CD4-positive, alpha-beta T cell treated with Interleukin-17A for 1 hour (primary cell): ENCODE results near the gene OLFML1.

Experiments used
- DNase-seq: peaks from one replicate; pipeline ENCODE4 v3.0.0-alpha.2; 2020

Gene OLFML1

DNA sequence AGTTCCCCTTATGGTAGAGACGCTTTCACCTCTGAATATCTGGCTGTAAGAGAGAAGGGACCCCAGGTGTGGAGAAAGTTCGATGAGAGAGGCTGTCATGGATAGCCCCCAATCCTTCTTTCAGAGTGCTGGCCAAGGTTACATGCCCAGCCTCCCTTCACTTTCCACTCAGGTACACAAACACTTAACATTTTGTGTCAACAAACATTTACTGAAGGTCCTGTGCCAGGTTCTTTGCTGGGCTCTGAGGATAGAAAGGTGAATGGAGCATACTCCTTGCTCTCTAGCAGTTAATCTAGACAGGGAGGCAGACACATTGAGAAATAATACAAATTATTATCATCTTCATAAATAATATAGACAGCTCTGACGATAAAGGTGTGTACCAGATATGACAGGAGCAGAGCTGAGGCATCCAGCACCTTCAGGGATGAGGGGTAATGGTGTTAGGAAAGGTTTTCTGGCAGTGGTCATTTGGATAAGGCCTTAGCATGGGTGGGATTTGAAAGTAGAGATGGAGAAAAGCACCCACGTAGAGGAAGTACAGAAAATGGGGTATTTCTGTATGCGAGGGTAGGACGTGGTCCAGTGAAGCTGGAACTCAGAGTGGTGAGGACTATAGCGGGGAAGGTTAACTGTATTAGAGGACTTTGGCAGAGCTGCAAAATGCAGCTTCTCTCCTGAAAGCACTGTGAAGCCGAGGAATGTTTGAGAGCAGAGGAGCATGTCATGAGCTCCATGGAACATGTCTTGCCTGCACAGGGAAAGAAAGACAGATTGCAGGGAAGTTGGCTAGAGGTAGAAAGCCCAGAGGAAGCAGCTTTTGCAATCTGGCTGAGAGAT lies 48.1 kb downstream of the OLFML1 start:
- DNase-seq = no peak

DNA sequence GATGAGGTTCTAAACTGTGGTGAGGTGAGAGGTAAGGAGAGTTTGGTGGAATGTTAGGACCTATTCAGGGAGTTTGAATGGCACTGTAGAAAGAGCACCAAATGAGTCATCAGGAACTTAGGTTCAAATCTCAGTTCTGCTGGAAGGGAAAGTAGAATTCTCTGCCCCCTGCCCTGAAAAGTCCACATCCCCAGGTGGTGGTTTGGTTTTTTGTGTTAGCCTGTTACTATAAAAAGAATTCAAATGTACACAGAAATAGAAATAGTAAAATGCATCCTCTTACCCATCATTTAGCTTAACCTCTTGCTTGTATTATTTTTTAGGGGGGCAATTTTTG lies 48.7 kb downstream of the OLFML1 start:
- no peak for DNase-seq

DNA sequence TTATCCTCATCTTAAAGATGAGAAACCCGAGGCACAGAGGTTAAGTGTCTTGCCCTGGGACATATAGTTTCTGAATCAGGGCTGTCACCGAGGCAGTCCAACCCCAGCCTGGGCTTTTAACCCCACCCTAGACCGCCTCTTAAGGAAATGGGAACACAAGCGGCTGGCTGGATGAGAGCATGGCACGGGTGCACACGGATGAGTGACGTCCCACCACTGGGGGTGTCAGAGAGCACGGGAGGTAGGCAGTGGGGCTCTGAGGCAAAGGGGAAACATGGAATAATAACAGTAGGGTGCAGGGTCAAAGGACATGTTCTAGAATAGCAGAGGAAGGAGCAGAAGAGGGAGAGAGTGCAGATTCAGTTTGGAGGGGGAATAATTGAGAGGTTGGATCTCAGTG lies 50.8 kb downstream of the OLFML1 start:
- DNase-seq = no peak

DNA sequence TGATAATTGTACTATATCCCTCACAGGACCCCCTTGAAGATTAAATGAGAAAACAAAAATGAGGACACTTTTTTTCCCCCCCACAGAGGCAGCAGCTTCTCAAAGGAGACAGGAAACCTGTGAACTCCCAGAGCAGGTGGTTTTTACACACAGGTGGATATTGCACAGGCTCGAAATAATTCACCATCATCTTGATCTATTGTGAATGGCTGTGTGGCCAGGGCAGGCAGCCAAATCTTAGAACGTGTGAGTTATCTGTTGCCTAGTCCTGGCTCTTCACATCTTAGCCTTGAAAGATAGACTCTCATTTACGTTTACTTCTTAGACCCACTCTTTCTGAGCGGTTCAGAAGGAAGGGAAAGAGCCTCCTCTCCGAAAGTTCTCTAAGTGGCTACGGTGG lies 52.0 kb downstream of the OLFML1 start:
- DNase-seq = no peak

DNA sequence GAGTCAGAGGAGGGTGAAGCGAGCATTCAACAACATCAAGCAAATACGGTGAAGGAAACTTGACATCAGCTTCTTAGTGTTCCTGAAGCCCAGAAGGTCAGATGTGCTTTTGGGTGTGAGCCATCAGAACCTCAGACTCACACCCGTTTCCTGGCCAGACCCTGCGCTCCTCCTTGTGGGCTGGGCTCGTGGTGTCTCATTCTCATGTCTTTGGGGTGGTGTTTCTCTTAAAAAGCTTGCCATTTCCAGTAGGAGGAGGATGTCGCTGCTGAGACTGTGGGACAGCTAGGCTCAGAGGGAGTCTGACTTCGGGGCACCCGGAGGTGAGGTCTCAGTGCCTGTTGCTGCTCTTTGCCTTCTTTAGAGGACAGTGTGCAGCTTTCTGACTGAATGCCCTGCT lies 52.7 kb downstream of the OLFML1 start:
- DNase-seq = peak; percentile 23

DNA sequence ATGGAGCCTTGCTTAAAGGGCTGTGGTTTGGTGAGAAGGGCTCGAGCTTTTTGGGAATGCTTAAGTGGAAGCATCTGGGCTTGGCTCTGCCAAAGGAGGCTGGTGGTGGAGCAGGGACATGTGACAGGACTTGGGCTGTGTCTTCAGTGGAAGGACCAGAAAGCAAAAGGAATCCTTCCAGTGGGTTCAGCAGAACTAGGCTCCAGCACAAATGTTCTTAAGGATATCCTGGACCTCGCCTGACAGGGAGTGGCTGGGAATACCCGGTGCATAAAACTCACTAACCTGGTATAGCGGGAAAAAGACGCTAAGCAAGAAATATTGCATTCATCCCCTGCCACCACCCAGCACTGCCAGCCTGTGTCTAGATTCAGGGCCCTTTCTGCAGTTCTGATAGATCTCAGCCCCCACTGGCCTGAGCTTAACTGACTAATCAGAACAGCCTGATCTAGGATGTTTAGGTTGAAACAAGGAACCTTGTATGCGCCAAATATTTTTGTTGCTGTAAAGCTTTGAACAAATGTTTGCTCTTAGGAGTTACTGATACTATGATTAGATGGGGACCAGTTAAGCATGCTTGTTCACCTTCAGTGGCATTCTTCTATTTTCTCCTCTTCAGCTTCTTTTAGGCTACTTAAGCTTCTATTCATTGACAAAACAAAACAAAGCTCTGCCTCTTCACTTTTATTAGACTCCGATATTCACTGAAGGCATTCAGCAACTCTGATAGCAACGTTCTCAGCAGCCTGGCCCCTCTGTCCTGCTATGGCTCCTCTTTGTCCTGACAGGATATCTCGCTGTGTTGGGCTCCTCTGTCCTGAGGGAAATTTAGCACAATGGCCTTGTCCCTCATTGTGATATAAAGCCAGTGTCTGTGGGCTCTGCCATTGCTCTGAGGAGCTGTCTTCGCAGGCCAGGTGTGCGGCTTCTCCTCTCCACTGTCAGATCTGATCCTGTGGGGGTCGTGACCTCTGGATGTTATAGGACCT lies 53.5 kb downstream of the OLFML1 start:
- no peak for DNase-seq

DNA sequence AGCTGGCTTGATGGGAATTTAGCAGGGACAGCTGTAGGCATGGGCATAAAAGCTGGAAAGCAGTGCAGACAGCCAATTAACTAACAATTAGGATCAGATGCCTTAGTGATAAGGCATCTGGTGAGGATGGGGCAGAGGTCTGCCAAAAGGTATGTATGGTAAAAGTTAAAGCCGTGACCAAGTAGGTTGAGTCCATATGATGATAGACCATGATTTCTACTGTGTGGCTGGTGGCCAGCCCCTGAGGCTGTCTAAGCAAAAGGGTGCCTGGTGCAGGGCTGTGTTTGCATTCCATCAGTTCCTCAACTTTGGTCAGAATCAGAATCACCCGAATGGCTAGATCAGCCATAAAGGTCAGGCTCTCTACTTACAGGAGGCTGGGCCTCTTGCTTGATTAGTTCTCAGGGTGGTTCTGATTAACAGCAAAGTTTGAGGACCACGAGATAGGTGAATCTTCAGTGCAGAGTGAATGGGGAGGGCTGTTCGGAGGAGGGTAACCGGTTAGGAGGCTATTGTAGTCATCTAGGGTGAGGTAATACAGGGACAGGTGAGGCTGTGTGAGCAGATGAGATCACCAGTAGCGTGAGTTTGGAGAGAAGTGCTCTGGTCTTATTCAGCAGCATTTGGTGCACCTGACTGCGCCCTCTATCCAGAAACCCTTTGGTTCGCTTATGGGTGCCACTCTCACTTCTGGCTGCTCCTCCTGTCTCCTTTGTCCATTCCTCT lies 55.7 kb downstream of the OLFML1 start:
- DNase-seq = no peak

DNA sequence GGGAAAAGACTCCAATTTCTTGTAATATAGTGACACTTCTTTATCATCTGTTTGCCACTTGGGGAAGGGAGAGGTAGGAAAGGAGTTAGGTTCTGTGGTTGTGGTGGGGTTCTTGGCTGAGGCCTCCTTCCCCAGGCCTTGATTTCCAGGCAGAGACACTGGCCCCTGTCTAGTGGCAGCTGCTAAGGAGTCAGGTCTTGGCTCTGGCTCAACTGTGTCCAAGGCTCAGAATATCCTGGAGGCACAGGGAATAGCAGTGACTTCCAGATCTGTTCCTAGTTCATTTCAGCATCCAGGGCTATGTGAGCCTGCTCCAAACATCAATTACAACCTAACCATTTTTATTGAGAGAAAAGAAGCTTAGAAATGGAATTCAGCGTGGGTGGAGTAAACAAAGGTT lies 58.0 kb downstream of the OLFML1 start:
- DNase-seq = no peak

DNA sequence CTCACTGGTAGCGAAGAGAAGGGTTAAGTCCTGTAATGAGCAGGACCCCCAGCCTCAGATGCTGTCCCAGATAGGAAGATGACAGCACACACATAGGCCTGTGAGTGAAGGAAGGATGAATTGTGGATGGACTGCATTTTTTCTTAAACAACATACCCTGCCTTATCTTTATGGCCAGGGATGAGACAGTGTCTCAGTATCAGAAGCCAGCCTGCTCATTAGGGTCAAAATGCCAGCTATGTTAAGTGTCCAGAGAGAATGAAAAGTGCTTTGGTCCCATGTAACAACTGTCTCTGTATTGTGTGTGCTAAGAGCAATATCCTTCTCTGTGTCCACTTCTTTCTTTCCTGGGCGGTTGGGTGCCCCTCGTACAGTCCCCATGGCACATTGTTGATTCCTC lies 58.7 kb downstream of the OLFML1 start:
- DNase-seq = no peak

DNA sequence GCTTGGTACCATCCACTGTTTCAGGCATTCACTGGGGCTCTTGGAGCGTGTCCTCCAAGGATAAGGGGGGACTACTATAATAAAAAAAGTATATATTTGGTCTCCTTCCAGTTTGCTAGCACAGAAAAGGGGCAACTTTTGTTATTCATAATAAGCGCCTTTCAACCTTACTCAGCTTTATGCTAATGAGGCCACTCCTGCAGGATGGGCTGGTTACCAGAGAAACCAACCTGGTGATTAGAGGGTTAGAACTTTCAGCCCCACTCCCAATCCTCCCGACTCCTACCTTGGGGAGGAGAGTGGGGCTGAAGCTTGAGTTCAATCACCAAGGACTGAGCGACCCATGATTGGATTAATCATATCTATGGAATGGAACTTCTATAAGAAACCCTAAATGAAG lies 60.3 kb downstream of the OLFML1 start:
- DNase-seq = no peak

DNA sequence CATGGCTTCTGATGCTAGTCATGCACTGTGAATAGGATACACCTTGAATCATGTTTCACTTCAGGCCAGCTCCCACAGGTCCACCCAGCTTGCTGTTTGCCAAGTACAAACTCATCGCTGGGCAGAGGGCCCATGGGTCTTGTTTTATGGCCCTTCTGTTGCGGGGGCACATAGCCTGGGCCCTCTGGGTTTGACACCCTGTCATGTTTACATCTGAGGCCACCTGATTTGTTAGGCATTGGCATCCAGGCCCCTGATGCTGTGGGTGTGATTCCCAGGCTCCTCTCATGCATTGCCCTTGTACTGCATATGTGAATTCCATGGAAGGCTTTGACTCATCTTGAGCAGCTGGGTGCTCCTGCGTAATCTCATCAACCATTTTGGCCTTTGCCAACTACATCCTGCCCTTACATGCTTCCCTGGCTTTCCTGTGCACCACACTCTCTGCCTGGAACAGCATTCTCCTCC lies 61.1 kb downstream of the OLFML1 start:
- DNase-seq = no peak

DNA sequence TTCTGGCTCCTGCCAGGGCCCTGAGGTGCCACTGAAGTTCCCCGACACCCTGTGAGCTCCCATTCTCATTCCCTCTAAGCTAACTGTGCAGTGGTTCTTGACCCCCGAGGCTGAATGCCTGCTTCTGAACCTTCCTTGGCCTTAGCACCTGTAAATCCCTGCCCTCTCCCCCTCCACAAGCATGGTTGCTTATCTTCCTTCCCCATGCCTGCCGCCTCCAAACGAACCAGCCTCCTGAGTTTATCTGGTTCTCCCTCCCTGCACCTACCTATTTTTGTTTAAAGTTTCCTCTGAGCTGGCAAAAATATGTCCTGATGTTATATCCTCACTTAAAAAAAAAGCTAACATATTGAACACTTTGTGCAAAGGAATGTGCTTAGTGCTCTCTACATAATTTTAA lies 62.4 kb downstream of the OLFML1 start:
- DNase-seq = no peak

DNA sequence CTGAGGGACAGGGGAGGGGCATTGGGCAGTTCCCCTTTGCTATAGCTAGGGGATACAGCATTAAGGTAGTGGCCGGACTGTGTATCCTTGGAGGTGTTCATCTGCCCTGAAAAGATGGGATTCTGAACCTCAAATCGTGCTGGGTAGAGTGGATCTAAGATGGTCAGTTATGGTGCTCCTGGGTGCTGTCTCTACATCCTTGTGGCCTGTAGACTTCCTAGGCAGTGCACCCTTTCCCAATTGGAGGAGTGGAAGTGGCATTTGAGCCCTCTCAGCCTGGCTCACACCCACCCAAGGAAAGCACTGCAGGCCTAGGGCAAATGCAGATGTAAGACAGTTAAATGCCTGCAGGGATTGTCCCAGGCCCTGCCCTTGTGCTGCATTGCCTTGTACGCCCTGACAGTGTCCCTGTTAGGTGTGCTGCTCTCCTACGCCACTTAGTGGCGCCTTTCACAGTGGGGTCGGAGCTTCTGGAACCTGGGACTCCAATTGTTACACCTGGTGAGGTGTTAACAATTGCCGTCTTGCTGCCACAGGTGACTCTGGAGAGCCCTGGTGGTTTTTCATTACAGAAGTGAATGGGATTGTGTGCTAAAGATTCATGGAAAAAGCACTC lies 63.5 kb downstream of the OLFML1 start:
- peak; percentile 30 for DNase-seq

DNA sequence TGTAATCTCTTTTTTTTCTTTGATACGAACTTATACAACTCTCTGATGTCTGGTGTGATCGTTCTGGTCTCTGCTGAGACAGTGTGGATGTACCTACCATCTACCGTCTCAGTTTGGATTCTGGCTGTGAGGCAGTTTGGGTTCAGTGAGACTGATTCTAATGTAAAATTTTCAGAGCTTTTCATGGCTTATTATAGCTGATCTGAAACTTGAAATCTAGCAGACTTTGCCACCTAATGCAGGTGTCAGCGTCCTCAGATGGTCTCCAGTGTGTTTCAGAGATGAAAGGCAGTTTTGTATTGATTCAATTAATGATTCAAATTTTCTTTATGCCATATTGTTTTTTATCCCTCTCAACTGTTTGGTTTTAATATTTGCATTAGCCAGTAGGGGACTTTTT lies 64.4 kb downstream of the OLFML1 start:
- no peak for DNase-seq

DNA sequence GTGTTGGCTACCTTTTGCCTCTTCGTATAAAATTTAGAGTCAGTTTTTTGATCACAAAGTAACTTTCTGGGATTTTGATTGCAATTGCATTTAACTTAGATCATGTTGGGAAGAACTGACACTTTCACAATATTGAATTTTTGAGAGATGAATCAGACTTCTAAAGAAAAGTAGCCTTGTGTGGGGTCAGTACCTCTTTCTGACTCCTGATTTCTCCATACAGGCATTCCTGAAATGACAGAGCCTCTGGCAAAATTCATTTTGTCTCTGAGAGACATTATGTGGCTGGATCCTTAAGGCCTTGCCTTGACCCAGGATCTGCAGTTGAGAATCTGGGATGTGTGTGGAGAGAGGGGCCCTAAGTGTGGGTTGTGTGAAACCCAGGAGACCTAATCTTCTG lies 66.3 kb downstream of the OLFML1 start:
- DNase-seq = no peak

DNA sequence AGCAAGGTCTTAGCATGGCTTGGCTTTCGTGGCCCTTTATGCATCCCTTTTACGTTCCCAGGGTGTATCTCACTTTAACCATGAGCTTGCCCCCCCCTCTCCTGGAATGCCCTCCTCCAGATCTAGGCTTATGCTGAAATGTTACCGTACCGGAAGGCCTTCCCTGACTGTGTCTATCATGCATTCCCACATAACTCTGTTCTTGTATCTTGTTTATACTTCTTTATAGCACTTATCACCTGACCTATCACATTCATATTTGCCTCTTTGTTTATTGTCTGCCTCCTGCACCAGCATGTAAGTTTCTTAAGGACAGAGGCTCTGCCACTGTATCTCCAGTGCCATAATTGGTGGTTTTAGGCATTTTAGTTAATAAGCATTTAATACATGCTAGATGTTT lies 67.4 kb downstream of the OLFML1 start:
- DNase-seq = no peak

DNA sequence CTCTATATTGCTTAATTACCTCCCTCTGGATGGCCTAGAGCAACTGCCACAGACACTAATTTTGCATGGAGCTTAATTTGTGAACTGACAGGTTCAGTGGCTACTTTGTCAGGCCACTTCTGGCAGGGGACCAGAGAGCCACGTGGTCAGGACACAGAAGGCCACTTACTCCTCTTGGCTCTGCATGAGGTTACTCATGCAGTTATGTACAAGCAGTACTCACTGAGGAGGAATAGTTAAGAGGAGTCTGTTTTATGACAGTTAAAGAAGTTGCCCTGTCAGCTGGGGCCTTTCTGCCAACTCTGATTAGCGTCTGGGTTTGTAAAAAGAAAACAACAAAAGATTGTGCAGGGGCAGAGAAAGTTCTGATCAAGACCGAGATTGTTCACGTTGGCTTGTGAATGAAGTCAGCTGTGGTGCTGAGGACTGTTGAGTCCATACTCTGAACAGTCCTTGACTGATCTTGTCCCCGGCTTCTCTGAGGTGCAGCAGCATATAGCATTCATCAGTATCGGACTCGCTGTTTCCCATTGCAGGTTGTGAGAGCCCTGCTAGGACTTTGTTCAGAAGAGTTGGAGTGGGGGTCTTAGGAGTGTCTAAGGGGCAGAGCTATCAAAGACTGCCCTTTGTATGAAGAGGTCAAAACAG lies 69.9 kb downstream of the OLFML1 start:
- DNase-seq = no peak

DNA sequence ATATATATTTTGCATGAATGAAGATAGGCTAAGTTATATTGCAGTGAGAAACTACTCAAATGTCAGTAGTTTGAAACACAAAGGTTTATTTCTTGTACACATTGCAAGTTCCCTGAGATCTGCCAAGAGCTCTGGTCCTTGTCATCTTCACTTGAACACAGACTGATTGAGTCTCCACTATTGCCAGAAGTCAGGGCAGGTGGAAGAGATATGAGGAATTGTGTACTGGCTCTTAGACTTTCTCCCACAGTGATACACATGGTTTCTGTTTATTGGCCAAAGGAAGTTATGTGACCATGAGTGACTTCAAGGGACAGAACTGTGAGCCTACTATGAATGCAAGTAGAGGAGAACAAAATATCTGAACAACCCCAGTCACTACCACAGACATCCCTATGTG lies 72.7 kb downstream of the OLFML1 start:
- DNase-seq = no peak

DNA sequence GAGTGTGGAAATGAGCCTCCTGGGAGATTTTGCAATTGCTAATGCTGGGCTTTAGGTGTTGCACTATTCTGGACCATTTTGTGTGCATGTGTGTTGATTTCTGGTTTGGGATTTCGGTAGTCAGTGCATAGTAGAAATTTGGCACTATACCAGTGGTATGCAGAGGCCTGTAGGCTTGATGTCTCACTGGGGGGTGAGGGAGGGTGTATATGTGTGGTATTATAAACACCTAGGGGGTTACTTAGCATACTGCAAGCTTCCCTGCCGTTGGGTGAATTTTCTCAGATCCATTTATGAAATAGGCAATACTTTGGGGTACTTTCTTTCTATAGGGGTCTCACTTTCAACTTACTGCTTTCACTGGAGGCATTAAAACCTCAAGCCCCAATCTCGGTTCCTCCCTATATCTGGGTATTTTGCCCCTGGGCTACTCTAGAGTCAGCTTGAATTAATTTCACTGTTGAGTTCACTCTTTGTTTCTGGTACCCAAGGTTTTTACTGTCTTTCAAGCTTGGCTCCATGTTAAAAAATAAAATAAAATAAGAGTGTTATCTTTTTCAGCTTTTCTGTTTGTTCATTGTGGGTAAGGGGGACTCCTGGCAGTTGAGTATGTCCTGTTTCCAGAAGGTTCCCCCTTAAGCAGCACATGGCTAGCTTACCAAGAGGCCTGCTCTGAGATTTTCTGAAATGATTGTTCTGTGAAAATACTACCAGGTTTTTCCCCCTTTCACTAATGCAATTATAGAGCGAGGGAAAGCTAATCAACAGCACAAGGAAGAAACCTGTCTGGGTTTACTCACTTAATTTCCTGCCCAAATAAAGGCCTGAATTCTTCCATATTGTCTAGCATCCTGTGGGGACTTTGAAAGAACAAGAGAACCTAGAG lies 74.3 kb downstream of the OLFML1 start:
- DNase-seq = no peak
